ENCODE results near the gene PLEKHM3.

PLEKHM3 gene

DNA sequence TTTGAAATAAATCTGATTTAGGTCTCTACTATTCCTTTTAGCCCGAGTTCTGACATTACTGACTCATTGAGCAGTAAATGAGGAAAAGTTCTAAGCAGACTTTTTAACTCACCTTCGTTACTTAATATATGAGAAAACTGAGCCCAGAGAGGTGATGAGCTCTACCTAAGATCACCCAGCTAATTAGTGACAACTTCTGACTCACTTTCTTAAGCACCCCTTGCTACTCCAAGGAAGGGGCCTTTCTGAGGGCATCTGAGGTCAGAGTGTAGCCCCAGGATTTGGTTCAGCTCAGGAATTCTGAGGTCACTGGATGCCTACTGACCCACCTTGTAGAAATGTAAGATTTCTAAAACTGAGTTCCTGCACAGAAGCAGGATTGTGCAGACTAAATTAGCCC lies 153.4 kb downstream of the PLEKHM3 start:
- H3K4me3 ChIP-seq (ENCODE audit: low read depth, low read length): no peak overlapping the region
- DNase-seq (ENCODE audit: low read depth): no peak
- TF ChIP-seq, protein P1, sequence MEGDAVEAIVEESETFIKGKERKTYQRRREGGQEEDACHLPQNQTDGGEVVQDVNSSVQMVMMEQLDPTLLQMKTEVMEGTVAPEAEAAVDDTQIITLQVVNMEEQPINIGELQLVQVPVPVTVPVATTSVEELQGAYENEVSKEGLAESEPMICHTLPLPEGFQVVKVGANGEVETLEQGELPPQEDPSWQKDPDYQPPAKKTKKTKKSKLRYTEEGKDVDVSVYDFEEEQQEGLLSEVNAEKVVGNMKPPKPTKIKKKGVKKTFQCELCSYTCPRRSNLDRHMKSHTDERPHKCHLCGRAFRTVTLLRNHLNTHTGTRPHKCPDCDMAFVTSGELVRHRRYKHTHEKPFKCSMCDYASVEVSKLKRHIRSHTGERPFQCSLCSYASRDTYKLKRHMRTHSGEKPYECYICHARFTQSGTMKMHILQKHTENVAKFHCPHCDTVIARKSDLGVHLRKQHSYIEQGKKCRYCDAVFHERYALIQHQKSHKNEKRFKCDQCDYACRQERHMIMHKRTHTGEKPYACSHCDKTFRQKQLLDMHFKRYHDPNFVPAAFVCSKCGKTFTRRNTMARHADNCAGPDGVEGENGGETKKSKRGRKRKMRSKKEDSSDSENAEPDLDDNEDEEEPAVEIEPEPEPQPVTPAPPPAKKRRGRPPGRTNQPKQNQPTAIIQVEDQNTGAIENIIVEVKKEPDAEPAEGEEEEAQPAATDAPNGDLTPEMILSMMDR (IDR thresholded peaks at IDR 0.05; ENCODE audit: low read depth, low read length, missing control alignments): no peak

- H3K4me3 ChIP-seq (ENCODE audit: low read depth, low read length): no peak overlapping the region
- TF ChIP-seq, protein P1 (IDR thresholded peaks at IDR 0.05; ENCODE audit: low read depth, low read length, missing control alignments): no peak
- no peak for DNase-seq (ENCODE audit: low read depth)
Observed at GRCh38 chr2:207871506-207871905, 153.8 kb downstream of the PLEKHM3 start.

GRCh38 chr2:207870814-207871213 lies 154.5 kb downstream of the PLEKHM3 start:
- no peak overlapping the region for H3K4me3 ChIP-seq (ENCODE audit: low read depth, low read length)

GRCh38 chr2:207869784-207870778 lies 155.2 kb downstream of the PLEKHM3 start:
- H3K4me3 ChIP-seq (ENCODE audit: low read depth, low read length): no peak overlapping the region
- TF ChIP-seq, protein P1 (IDR thresholded peaks at IDR 0.05; ENCODE audit: low read depth, low read length, missing control alignments): no peak
- DNase-seq (ENCODE audit: low read depth): no peak

More at GRCh38 chr2:207870814-207871213, 154.5 kb downstream of the PLEKHM3 start:
- no peak for DNase-seq (ENCODE audit: low read depth)
- TF ChIP-seq, protein P1 (IDR thresholded peaks at IDR 0.05; ENCODE audit: low read depth, low read length, missing control alignments): no peak

DNA sequence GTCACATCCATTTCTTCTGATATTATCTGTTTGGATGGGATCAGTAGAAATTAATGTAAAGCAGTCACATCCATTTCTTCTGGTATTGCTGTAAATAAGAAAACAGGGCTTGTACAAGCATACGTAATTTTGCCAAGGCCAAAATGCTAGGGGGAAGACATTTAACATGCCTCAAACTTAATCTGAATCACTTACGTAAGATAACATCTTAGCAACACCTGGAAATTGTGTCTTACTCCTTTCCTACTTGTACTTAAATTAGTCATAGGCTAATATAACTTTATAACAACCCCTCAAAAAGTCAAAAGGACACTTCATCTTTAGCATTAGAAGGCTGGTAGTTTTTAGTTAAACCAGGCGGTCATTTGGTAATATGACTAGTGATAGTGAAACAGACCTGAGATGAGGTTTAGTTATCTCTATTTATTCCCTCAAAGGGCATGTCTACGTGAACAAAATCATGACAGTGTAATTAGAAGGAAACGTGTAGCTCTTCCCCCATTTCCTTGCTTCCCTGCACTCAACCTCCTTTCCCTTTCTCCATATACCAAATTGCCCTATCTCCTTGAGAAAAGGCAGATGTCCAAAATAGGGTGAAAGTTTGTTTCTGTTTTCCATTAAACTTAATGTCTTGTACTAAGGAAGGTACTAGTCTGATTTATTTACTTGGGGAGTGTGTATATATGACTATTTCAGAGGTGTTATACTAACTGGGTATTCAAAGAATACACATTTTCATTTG lies 156.3 kb downstream of the PLEKHM3 start:
- DNase-seq (ENCODE audit: low read depth): no peak
- no peak overlapping the region for H3K4me3 ChIP-seq (ENCODE audit: low read depth, low read length)
- TF ChIP-seq, protein P1 (IDR thresholded peaks at IDR 0.05; ENCODE audit: low read depth, low read length, missing control alignments): no peak

DNA sequence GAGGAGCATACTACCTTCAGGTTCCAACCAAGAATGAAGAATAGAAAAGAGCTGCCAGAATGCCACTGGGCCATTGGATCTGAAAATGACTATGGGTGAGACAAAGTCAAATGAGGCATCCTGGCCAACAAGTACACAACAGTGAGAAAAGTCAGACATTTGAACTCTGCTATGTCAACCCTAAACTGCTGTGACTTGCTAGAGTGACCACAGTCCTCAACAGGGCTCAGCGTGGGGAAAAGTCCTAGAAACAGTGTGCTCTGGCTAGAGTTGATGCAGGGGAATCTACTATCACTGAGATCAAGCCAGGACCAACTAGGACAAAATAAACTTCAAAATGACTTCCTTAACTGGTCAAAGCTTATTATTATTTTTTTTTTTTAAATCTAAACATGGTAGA lies 157.4 kb downstream of the PLEKHM3 start:
- TF ChIP-seq, protein P1 (IDR thresholded peaks at IDR 0.05; ENCODE audit: low read depth, low read length, missing control alignments): no peak
- DNase-seq (ENCODE audit: low read depth): no peak
- H3K4me3 ChIP-seq (ENCODE audit: low read depth, low read length): no peak overlapping the region
